ENCODE data around the gene PTPRJ.
A peak's percentile ranks its signal among the peaks of the same experiment; 100 is the strongest.

PTPRJ gene

DNA sequence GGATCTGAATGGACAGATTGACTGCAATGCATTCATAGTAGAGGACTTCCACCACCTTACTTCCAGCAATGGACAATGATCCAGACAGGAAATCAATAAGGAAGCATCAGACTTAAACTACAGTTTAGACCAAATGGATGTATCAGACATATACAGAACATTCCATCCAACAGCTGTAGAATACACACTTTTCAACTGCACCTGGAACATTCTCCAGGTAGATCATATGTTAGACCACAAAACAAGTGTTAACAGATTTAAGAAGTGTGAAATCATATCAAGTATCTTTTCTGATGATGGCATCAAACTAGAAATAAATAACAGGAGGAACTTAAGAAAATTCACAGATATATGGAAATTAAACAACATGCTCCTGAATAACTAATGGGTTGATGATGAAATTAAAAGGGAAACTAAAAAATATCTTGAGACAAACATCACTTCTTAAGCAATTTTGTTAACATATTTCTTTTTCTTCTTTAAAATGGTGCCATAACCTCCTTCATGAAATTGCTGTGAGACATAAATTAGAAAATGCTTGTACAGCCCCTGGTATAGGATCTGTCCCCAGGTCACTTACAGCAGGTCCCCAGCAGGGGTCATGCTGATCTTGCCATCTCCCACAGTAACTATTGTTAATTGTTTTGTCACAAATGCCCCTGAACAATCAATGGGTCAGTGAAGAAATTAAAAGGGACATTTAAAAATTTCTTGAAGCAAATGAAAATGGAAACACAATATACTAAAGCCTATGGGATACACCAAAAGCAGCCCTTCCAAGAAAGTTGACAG lies 136.3 kb downstream of the PTPRJ start:
- H3K36me3 Mint-ChIP-seq (ENCODE audit: low read depth) = peaks cover 48% of the 10 kb centered on the region
- peaks cover 23% of the 10 kb centered on the region for H3K9me3 Mint-ChIP-seq
- no peak overlapping the region for H3K4me3 Mint-ChIP-seq
- no peak overlapping the region for H3K27ac Mint-ChIP-seq
- no peaks in the 10 kb centered on the region for H3K4me1 Mint-ChIP-seq
- H3K27me3 Mint-ChIP-seq (ENCODE audit: low read depth) = no peaks in the 10 kb centered on the region
- TF ChIP-seq, protein P1, sequence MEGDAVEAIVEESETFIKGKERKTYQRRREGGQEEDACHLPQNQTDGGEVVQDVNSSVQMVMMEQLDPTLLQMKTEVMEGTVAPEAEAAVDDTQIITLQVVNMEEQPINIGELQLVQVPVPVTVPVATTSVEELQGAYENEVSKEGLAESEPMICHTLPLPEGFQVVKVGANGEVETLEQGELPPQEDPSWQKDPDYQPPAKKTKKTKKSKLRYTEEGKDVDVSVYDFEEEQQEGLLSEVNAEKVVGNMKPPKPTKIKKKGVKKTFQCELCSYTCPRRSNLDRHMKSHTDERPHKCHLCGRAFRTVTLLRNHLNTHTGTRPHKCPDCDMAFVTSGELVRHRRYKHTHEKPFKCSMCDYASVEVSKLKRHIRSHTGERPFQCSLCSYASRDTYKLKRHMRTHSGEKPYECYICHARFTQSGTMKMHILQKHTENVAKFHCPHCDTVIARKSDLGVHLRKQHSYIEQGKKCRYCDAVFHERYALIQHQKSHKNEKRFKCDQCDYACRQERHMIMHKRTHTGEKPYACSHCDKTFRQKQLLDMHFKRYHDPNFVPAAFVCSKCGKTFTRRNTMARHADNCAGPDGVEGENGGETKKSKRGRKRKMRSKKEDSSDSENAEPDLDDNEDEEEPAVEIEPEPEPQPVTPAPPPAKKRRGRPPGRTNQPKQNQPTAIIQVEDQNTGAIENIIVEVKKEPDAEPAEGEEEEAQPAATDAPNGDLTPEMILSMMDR (IDR thresholded peaks at IDR 0.05; ENCODE audit: unreplicated experiment in 3 of 3) = peak; percentile 21 to 31 (median 22)

DNA sequence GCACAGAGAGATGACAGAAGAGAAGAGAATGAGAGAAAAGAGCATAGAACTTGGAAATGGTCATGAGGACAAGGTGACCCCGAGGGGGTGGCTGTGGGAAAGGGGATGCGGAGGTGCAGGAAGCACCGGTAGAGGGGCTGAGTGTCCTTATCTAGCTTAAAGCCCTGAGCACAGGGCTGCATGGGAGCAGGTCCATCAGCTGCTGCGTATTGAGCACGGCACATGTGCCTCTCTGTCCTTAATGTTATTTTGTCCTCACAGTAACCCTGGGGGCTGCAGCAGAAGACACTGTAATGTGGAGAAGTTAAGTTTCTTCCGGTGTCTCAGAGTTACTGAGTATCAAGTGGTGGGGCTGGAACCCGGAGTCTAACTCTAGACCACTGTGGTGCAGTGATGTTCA lies 141.9 kb downstream of the PTPRJ start:
- no peak overlapping the region for H3K27ac Mint-ChIP-seq
- peaks cover 53% of the 10 kb centered on the region for H3K36me3 Mint-ChIP-seq (ENCODE audit: low read depth)
- peaks cover 16% of the 10 kb centered on the region for H3K4me1 Mint-ChIP-seq
- H3K4me3 Mint-ChIP-seq = no peak overlapping the region
- TF ChIP-seq, protein P1 (IDR thresholded peaks at IDR 0.05; ENCODE audit: unreplicated experiment in 3 of 3) = no peak
- H3K9me3 Mint-ChIP-seq = peaks cover 2% of the 10 kb centered on the region
- H3K27me3 Mint-ChIP-seq (ENCODE audit: low read depth) = peaks cover 4% of the 10 kb centered on the region

DNA sequence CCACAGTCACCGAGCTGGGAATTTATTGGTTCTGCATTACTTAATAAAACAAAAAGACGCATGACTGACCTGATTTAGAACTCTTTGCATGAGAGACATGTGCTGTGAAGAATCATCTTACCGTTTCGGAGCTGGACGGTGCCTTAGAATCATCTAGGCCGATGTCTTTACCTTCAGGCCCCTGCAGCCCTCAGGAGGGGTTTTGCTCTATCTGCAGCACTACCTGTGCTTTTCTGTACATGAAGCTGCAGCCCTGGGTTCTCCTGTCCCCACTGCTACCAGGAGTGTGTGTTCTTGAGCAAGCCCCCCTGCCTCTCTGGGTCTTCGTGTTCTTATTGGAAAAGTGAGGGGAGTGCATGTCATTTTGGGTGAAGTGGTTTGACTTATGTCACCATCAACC lies 142.3 kb downstream of the PTPRJ start:
- H3K9me3 Mint-ChIP-seq = no peaks in the 10 kb centered on the region
- H3K4me3 Mint-ChIP-seq = no peak overlapping the region
- peaks cover 16% of the 10 kb centered on the region for H3K4me1 Mint-ChIP-seq
- TF ChIP-seq, protein P1 (IDR thresholded peaks at IDR 0.05; ENCODE audit: unreplicated experiment in 3 of 3) = no peak
- peaks cover 4% of the 10 kb centered on the region for H3K27me3 Mint-ChIP-seq (ENCODE audit: low read depth)
- H3K27ac Mint-ChIP-seq = no peak overlapping the region
- peaks cover 53% of the 10 kb centered on the region for H3K36me3 Mint-ChIP-seq (ENCODE audit: low read depth)

DNA sequence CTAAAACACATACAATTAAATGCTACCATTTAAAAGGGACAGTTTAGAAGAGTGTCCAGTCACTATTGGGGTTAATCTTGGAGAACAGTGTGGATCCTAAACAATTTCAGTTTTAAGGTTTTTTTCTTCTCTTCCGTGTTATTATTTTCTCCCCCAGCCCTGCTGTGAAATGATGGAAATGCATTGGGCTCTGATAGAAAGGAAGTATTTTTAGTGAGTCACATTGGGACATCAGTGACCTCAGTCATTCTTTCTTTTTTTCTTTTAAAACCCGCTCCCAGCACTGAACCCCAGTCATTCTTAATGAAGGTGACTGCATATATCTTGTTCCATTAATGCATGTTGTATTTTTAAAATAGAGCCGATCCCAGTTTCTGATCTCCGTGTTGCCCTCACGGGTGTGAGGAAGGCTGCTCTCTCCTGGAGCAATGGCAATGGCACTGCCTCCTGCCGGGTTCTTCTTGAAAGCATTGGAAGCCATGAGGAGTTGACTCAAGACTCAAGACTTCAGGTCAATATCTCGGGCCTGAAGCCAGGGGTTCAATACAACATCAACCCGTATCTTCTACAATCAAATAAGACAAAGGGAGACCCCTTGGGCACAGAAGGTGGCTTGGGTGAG lies 143.0 kb downstream of the PTPRJ start:
- no peak overlapping the region for H3K27ac Mint-ChIP-seq
- H3K27me3 Mint-ChIP-seq (ENCODE audit: low read depth) = peaks cover 4% of the 10 kb centered on the region
- peaks cover 54% of the 10 kb centered on the region for H3K36me3 Mint-ChIP-seq (ENCODE audit: low read depth)
- no peak overlapping the region for H3K4me3 Mint-ChIP-seq
- TF ChIP-seq, protein P1 (IDR thresholded peaks at IDR 0.05; ENCODE audit: unreplicated experiment in 3 of 3) = no peak
- H3K9me3 Mint-ChIP-seq = no peaks in the 10 kb centered on the region
- H3K4me1 Mint-ChIP-seq = peaks cover 16% of the 10 kb centered on the region

DNA sequence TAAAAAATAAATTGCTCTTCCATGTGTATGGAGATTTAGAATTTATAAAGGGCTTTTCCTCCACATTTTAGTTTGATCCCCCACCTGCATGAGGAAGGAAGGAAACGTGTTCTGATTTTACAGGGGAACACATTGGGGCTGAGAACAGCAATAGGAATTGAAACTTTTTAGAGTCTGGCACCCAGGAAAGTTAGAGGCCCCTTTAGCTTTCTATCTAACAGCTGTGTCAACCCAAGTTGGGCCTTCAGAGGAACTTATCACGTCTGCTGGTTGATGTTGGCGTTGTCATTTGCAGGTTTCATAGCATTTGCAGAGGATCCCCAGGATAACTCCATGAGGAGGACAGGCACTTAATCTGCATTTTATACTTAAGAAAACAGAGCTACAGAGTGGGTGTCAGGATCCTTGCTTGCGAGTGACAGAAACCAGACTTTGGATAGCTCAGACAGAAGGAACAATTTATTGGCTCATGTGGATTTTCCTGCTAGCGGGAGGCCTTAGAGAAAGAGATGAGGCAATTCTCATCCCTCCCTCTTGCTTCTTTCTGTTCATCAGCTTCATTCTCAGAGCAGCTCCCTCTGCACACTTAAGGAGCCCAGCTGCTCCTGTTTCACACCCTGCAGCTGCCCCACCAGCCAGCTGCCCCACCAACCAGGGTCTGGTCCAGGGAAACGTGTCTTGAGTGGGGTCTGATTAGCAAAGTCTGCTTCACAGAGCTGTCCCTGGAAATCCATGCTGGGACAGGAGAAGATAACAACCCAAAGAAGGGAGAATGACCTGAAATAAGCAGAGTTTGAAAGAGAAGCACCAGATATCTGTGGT lies 143.8 kb downstream of the PTPRJ start:
- Mint-ChIP-seq H3K4me3 (no peak overlapping the region), H3K36me3 (ENCODE audit: low read depth) (peaks cover 57% of the 10 kb centered on the region), H3K4me1 (peaks cover 16% of the 10 kb centered on the region), H3K27me3 (ENCODE audit: low read depth) (peaks cover 4% of the 10 kb centered on the region), H3K27ac (no peak overlapping the region), H3K9me3 (no peaks in the 10 kb centered on the region)
- TF ChIP-seq, protein P1 (IDR thresholded peaks at IDR 0.05; ENCODE audit: unreplicated experiment in 3 of 3) = no peak

Data from nephron (organoid).